K562 treated with DMSO at 1 percent for 24 hours (cell line): Measurements from ENCODE around the gene NINJ1. TPM values are rescaled to one million over a fixed set of nuclear protein-coding genes. Genes with fewer than 3 reads are reported as not detected.

Source experiments
- total RNA-seq: library from RNA; unstranded; fragments of 300-600 nt; gene quantifications from 2 replicates; pipeline ENCODE4 v1.2.3, GENCODE V29; 2022; ENCODE audit warnings: low read depth; ENCODE audit not compliant: insufficient read depth

NINJ1 gene
- 63.7 and 67.6 TPM in 2 replicates for total RNA-seq

GRCh38 chr9:93134015-93134739 is at the start of gene NINJ1:
TSS of gene NINJ1 (minus strand) at chr9:93134251. CDS start at chr9:93134217, 34 bp downstream.

DNA sequence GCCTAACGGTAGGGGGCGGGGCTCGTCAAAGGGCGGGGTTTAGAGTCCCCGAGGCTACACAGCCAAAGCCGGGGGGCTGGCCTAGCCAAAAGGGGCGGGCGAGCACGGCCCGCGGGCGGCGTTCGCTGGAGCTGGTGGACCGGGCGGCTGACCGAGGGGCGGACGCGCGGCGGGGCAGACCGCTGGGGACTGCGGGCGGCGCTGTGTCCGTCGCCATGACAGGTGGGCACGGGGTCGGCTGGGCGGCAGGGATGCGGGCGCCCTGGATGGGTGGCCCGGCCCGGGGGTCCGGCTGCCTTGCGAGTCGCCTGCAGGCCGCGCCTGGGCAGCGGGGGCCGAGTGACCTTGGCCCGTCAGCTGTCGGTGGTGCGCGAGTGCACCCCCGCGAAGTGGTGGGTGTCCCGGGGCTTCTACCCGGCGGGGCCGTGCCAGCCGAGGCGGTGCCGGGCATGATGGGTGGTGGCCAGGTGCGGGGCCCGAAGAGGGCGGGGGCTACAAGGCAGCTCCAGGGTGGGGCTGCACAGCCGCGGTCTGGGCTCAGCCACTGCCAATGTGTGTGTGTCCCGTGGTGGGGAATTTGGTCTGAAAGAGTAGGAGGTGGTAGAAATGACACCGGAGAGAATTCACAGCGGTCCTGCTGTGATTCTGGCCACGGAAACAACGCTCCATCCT is 37.8 kb downstream of the NINJ1 start, which contains the start of gene CARD19:
Gene CARD19, plus strand, starts transcription at position 87 of the 672 bp plus-strand sequence. Its CDS starts 129 bp downstream, at position 216.

Other genes starting within 250 kb of the NINJ1 start
- gene FGD3, start 186.7 kb downstream of the NINJ1 start, total RNA-seq: 0.69 and 0.79 TPM in 2 replicates
- gene SUSD3, start 75.5 kb downstream of the NINJ1 start, total RNA-seq: 22.0 and 24.5 TPM in 2 replicates
- gene CARD19, start 38.0 kb downstream of the NINJ1 start, total RNA-seq: 67.6 and 68.0 TPM in 2 replicates
- 1.2 and 3.0 TPM in 2 replicates for gene WNK2, start 49.9 kb upstream of the NINJ1 start, total RNA-seq